Peyer's patch (tissue), 4 donors: ENCODE data around the gene SDC3. TPM values are rescaled to one million over a fixed set of nuclear protein-coding genes. Genes with fewer than 3 reads are reported as not detected.

Experiments
- DNase-seq, 3 donors: peaks; one replicate each; pipeline ENCODE4 v3.0.0-alpha.2; 2017 to 2019
- H3K27ac ChIP-seq, 4 donors: fragments of 200-600 bp; sonication (generic); one replicate each; pipeline ENCODE4 v1.5.1; 2016 to 2019
- H3K27me3 ChIP-seq, 2 donors: fragments of 200-600 bp; sonication (generic); one replicate each; pipeline ENCODE4 v1.5.1; 2019
- H3K36me3 ChIP-seq, 3 donors: fragments of 200-600 bp; sonication (generic); one replicate each; pipeline ENCODE4 v1.5.1; 2016 to 2019
- H3K4me1 ChIP-seq, 4 donors: fragments of 200-600 bp; sonication (generic); one replicate each; pipeline ENCODE4 v1.5.1; 2016 to 2019
- H3K4me3 ChIP-seq, 4 donors: fragments of 200-600 bp; sonication (generic); 1 replicate in 3 of 4; 2 replicates in 1 of 4; pipeline ENCODE4 v1.5.1; 2016 to 2019; ENCODE audit warnings: mild to moderate bottlenecking in 1 of 4
- H3K9me3 ChIP-seq, 4 donors: fragments of 200-600 bp; sonication (generic); one replicate each; pipeline ENCODE4 v1.5.1; 2016 to 2019; ENCODE audit warnings: mild to moderate bottlenecking in 1 of 4
- CTCF ChIP-seq, 6 experiments: fragments of 450-650 bp in 4 of 6; fragments of 200-600 bp in 2 of 6; sonication (generic) in 1 of 6; IDR thresholded peaks; one replicate each; pipeline ENCODE4 v1.5.1; 2017 to 2019; ENCODE audit warnings: antibody characterized with exemption in 6 of 6, mild to moderate bottlenecking in 3 of 6, moderate library complexity in 1 of 6
- POLR2A ChIP-seq, 2 donors: fragments of 450-650 bp; IDR thresholded peaks; one replicate each; pipeline ENCODE4 v1.5.1; 2017; ENCODE audit warnings: antibody characterized with exemption in 2 of 2, mild to moderate bottlenecking in 2 of 2, moderate library complexity in 2 of 2
- total RNA-seq, 4 donors: library from RNA; depleted of rRNA; stranded (reverse); fragments of >200 nt; gene quantifications; one replicate each; pipeline ENCODE4 v1.1.0, GENCODE V29; 2016

The SDC3 gene
- total RNA-seq, 4 donors from 2014 or later: 4.6 to 12.4 (median 8.9) TPM

- Histone ChIP-seq H3K4me1 (peaks cover 0 to 31% (median 3%) of the 10 kb centered on the region in 4 donors), H3K9me3 (no peaks in the 10 kb centered on the region), H3K27me3 (no peaks in the 10 kb centered on the region), H3K4me3 (no peak overlapping the region), H3K36me3 (no peaks in the 10 kb centered on the region), H3K27ac (peak overlapping the region in 1 of 4 donors; percentile 55)
- peak in 2 of 3 donors; percentile 90 for DNase-seq
- TF ChIP-seq POLR2A (IDR thresholded peaks at IDR 0.05): no peak
- TF ChIP-seq CTCF (IDR thresholded peaks at IDR 0.05): no peak
These were observed 27.0 kb downstream of the SDC3 start for GRCh38 chr1:30881319-30882181.

- Histone ChIP-seq H3K9me3 (no peaks in the 10 kb centered on the region), H3K27ac (peak overlapping the region in 1 of 4 donors; percentile 55), H3K4me3 (no peak overlapping the region), H3K4me1 (peaks cover 0 to 25% (median 3%) of the 10 kb centered on the region in 4 donors), H3K27me3 (no peaks in the 10 kb centered on the region), H3K36me3 (no peaks in the 10 kb centered on the region)
- TF ChIP-seq POLR2A (IDR thresholded peaks at IDR 0.05): no peak
- TF ChIP-seq CTCF (IDR thresholded peaks at IDR 0.05): no peak
- DNase-seq: no peak
These were observed 27.8 kb downstream of the SDC3 start for GRCh38 chr1:30880678-30881318.

GRCh38 chr1:30879940-30880677 lies 28.4 kb downstream of the SDC3 start:
- Histone ChIP-seq H3K27ac (peak overlapping the region in 2 of 4 donors; percentile 55 to 63), H3K27me3 (no peaks in the 10 kb centered on the region), H3K4me3 (no peak overlapping the region), H3K36me3 (no peaks in the 10 kb centered on the region), H3K4me1 (peaks cover 0 to 25% (median 3%) of the 10 kb centered on the region in 4 donors), H3K9me3 (no peaks in the 10 kb centered on the region)
- DNase-seq: no peak
- TF ChIP-seq CTCF (IDR thresholded peaks at IDR 0.05): no peak
- TF ChIP-seq POLR2A (IDR thresholded peaks at IDR 0.05): no peak

- Histone ChIP-seq H3K4me3 (no peak overlapping the region), H3K27me3 (no peaks in the 10 kb centered on the region), H3K36me3 (no peaks in the 10 kb centered on the region), H3K27ac (peak overlapping the region in 2 of 4 donors; percentile 55 to 63), H3K4me1 (peaks cover 0 to 25% (median 3%) of the 10 kb centered on the region in 4 donors), H3K9me3 (no peaks in the 10 kb centered on the region)
- DNase-seq: no peak
- no peak for TF ChIP-seq POLR2A (IDR thresholded peaks at IDR 0.05)
- TF ChIP-seq CTCF (IDR thresholded peaks at IDR 0.05): no peak
These were observed 29.3 kb downstream of the SDC3 start for GRCh38 chr1:30879126-30879786.

- Histone ChIP-seq H3K4me3 (no peak overlapping the region), H3K27me3 (no peaks in the 10 kb centered on the region)
These were observed 30.0 kb downstream of the SDC3 start for GRCh38 chr1:30878559-30878958.

More at GRCh38 chr1:30878559-30878958, 30.0 kb downstream of the SDC3 start:
- Histone ChIP-seq H3K36me3 (peaks cover 0 to 5% (median 0%) of the 10 kb centered on the region in 3 donors), H3K27ac (peak overlapping the region in 2 of 4 donors; percentile 55 to 65), H3K9me3 (no peaks in the 10 kb centered on the region), H3K4me1 (peaks cover 0 to 25% (median 3%) of the 10 kb centered on the region in 4 donors)
- no peak for DNase-seq
- TF ChIP-seq CTCF (IDR thresholded peaks at IDR 0.05): no peak
- no peak for TF ChIP-seq POLR2A (IDR thresholded peaks at IDR 0.05)
